Spinal cord (tissue), 10 donors: Measurements from ENCODE around the gene ITCH. TPM values are rescaled to one million over a fixed set of nuclear protein-coding genes. Genes with fewer than 3 reads are reported as not detected.
"Not testable (repeated sequence)": the region's sequence is repeated elsewhere in the genome, so short reads cannot be mapped to it uniquely, and the experiment has no call there.

Source experiments
- DNase-seq, 6 donors: peaks; one replicate each; pipeline versions ENCODE4 v3.0.0 to v3.0.0-alpha.2; 2013 to 2015; ENCODE audit warnings: low spot score in 6 of 6, low read depth in 4 of 6
- H3K27ac ChIP-seq: one replicate; pipeline ENCODE4 v1.5.1; 2013; ENCODE audit warnings: low read depth, low read length, control low read depth
- H3K27me3 ChIP-seq: one replicate; pipeline ENCODE4 v1.6.1; 2013; ENCODE audit warnings: low read length; ENCODE audit not compliant: control insufficient read depth, insufficient read depth
- H3K36me3 ChIP-seq: one replicate; pipeline ENCODE4 v1.6.1; 2013; ENCODE audit warnings: low read length; ENCODE audit not compliant: control insufficient read depth, insufficient read depth
- H3K4me1 ChIP-seq: one replicate; pipeline ENCODE4 v1.6.1; 2013; ENCODE audit warnings: low read length; ENCODE audit not compliant: control insufficient read depth, insufficient read depth
- H3K4me3 ChIP-seq: one replicate; pipeline ENCODE4 v1.5.1; 2013; ENCODE audit warnings: low read depth, low read length, control low read depth
- H3K9me3 ChIP-seq: one replicate; pipeline ENCODE4 v1.6.1; 2013; ENCODE audit warnings: low read length; ENCODE audit not compliant: control insufficient read depth, insufficient read depth
- WGBS: methylation state at CpG from one replicate; pipeline ENCODE4 v1.1.5; 2013; ENCODE audit warnings: missing lambda C conversion rate; ENCODE audit not compliant: insufficient coverage; 5-methylcytosine and 5-hydroxymethylcytosine counted together
- polyA plus RNA-seq, 2 donors: library from polyadenylated mRNA; unstranded; fragments of 120-200 nt; gene quantifications; one replicate each; pipeline ENCODE4 v1.2.1, GENCODE V29; 2013; ENCODE audit not compliant: insufficient read length in 2 of 2
- total RNA-seq, 2 donors: library from RNA; depleted of rRNA in 1 of 2; stranded (reverse); fragments of 120-200 nt in 1 of 2; fragments of >200 nt in 1 of 2; gene quantifications; one replicate each; pipeline versions ENCODE4 v1.2.3 to v1.2.4, GENCODE V29; 2013 to 2014
- donor health status: healthy.

Gene ITCH
- total and polyA plus RNA-seq, 4 donors = 25.3 to 88.5 (median 46.7) TPM

DNA sequence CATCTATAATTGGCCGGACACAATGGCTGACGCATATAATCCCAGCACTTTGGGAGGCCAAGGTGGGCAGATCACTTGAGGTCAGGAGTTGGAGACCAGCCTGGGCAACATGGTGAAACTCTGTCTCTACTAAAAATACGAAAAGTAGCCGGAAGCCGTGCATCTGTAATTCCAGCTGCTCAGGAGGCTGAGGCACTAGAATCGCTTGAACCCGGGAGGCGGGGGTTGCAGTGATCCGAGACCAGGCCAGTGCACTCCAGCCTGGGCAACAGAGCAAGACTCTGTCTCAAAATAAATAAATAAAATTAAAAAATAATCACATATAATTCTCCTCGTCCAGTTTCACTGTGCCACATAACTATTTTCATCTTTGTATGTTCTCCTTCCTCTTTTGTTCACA lies 156.8 kb downstream of the ITCH start:
- H3K4me3 ChIP-seq, H3K27ac ChIP-seq, H3K27me3 ChIP-seq, H3K9me3 ChIP-seq, DNase-seq: not testable (repeated sequence)
- WGBS = 91% methylated on average over 4 of the region's 10 CpGs
- peaks cover 16% of the 10 kb centered on the region for H3K36me3 ChIP-seq
- H3K4me1 ChIP-seq = peaks cover 30% of the 10 kb centered on the region

DNA sequence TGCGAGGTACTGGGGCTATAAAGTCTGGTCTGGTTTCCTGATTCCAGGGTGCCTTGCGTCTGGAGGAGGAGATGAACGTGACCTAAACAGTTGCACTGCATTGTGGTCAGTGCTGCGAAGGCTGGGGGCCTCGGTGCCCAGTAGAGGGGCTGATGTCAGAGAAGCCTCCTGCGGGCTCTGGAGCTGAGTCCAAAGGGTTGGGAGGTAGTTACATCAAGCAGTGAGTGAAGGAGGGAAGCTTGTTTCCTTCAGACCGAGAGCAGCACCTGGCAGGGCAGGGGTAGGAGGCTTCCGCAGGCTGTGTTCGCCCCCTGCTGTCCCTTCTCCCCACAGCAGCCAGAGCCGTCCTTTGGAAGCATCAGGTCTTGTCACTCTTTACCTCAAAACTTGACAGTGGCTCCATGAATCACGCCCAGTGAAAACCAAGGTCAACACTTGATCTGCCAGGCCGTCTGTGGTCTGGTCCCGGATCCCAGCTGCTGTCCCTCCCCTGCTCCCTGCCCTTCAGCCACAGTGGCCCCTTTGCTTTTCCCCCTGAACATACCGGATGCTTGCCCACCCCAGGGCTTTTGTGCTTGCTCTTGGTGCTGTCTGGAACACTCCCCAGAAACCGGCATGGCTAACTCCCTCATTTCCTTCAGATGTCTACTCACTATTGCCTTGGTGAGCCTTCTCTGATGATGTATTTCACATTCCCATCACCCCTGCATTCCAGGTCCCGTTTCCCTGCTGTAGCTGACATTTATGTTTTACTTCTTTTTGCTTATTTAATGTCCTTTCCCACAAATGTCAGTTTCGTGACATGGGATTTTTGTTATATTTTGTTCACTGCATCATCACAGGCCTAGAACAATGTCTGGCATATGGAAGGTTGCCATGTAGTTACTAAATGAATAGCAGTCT lies 160.1 kb downstream of the ITCH start:
- WGBS = 48% methylated on average over 14 of the region's 17 CpGs
- peak in 1 of 6 donors; percentile 27 for DNase-seq
- Histone ChIP-seq H3K4me3 (no peak overlapping the region), H3K9me3 (no peaks in the 10 kb centered on the region), H3K4me1 (peaks cover 31% of the 10 kb centered on the region), H3K27me3 (no peaks in the 10 kb centered on the region), H3K36me3 (peaks cover 41% of the 10 kb centered on the region), H3K27ac (peak overlapping the region; percentile 78)

GRCh38 chr20:34524426-34524825 lies 161.4 kb downstream of the ITCH start:
- Histone ChIP-seq H3K36me3 (peaks cover 53% of the 10 kb centered on the region), H3K27ac (peak overlapping the region; percentile 78), H3K9me3 (no peaks in the 10 kb centered on the region), H3K27me3 (no peaks in the 10 kb centered on the region), H3K4me1 (peaks cover 35% of the 10 kb centered on the region), H3K4me3 (no peak overlapping the region)
- WGBS = 91% methylated on average over 10 of the region's 11 CpGs
- DNase-seq = no peak

GRCh38 chr20:34525342-34525708 lies 162.3 kb downstream of the ITCH start:
- Histone ChIP-seq H3K4me1 (peaks cover 41% of the 10 kb centered on the region), H3K4me3 (no peak overlapping the region), H3K27ac (peak overlapping the region; percentile 91)

DNA sequence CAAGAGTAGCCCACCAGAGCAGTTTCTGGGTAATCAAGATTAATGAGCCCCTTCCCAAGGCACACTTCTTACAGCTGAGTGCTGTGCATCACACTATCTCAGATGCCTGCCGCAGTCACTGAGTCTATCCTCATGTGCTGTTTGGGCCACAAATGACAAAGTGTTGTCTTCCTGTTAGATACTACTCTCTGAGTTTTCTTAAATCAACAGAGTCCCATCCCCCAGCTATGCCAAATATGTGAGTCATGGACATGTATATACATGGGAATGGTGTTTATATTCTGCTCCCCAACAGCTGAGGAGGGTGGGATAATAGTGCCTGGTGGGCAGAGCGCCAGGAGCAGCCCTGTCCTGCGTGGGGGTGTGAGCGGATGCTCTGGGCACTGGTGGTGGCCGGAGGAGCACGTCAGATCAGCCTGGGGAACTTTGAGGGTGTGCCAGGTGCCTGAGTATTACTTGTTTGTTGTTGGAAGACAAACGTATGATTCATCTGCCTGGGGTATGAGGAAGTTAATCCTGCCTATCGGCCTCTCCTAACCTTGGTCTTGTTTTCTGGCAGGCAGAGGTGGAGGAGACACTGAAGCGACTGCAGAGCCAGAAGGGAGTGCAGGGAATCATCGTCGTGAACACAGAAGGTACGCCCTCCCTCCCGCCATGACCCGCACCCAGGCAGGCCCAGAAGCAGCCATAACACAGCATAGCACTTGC lies 162.8 kb downstream of the ITCH start:
- peaks cover 59% of the 10 kb centered on the region for H3K36me3 ChIP-seq
- H3K27ac ChIP-seq = peak overlapping the region; percentile 91
- 57% methylated on average over 11 of the region's 14 CpGs for WGBS
- no peaks in the 10 kb centered on the region for H3K27me3 ChIP-seq
- DNase-seq = peak in 1 of 6 donors; percentile 6
- no peaks in the 10 kb centered on the region for H3K9me3 ChIP-seq
- peaks cover 41% of the 10 kb centered on the region for H3K4me1 ChIP-seq
- no peak overlapping the region for H3K4me3 ChIP-seq

More at GRCh38 chr20:34525342-34525708, 162.3 kb downstream of the ITCH start:
- H3K27me3 ChIP-seq = no peaks in the 10 kb centered on the region
- no peaks in the 10 kb centered on the region for H3K9me3 ChIP-seq
- peaks cover 57% of the 10 kb centered on the region for H3K36me3 ChIP-seq
- 85% methylated on average over 6 of the region's 7 CpGs for WGBS
- no peak for DNase-seq

DNA sequence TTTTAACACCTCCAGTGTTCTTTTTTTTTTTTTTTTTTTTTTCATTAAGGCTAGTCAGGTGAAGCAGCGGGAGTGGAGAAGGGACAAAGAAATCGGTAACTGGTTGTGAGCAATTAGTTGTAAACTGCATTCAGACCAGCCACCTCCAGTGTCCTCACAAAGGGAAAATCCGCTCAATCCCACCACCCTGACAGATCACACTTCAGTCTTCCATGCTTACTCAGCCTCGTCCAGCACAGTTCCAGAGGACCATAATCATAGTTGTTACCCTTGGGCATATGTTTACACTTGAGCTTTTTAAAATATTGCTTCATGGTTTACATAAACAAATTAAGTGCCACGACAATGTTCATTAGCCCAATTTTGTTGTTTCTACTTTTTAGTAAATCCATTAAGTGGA lies 163.4 kb downstream of the ITCH start:
- Histone ChIP-seq H3K27ac (peak overlapping the region; percentile 91), H3K36me3 (peaks cover 61% of the 10 kb centered on the region), H3K4me1 (peaks cover 41% of the 10 kb centered on the region), H3K9me3 (no peaks in the 10 kb centered on the region), H3K4me3 (no peak overlapping the region), H3K27me3 (no peaks in the 10 kb centered on the region)
- 100% methylated on average over 1 of the region's 5 CpGs for WGBS
- DNase-seq = no peak

GRCh38 chr20:34527016-34527415 lies 163.9 kb downstream of the ITCH start:
- peaks cover 45% of the 10 kb centered on the region for H3K4me1 ChIP-seq
- WGBS = 99% methylated on average over 9 of the region's 10 CpGs

GRCh38 chr20:34528921-34529297 lies 165.8 kb downstream of the ITCH start:
- DNase-seq = no peak
- Histone ChIP-seq H3K27ac (no peak overlapping the region), H3K27me3 (no peaks in the 10 kb centered on the region), H3K4me3 (no peak overlapping the region), H3K36me3 (peaks cover 72% of the 10 kb centered on the region), H3K4me1 (peaks cover 39% of the 10 kb centered on the region), H3K9me3 (no peaks in the 10 kb centered on the region)
- 100% methylated on average over 2 of the region's 5 CpGs for WGBS

More at GRCh38 chr20:34527016-34527415, 163.9 kb downstream of the ITCH start:
- Histone ChIP-seq H3K27me3 (no peaks in the 10 kb centered on the region), H3K36me3 (peaks cover 61% of the 10 kb centered on the region), H3K27ac (no peak overlapping the region), H3K4me3 (no peak overlapping the region), H3K9me3 (no peaks in the 10 kb centered on the region)
- no peak for DNase-seq

DNA sequence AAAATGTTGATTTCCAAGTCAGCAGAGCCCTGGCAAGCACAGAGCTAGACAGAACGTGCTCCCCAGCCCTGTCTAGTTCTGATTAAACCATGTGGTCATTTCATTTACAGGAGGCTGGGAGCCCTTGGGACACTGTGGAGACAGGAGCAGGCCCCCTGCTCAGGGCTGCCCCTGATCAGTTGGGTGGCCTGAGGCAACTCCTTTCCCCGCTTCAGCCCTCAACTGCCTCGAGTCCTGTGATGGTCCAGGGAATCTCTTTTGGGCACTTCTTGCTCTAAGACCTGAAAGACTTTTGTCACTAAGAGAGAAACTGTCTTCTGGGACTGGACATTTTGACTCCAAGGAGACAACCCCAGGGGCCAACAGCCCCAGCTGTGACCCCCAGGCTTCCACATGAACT lies 166.7 kb downstream of the ITCH start:
- 90% methylated on average over 3 of the region's 3 CpGs for WGBS
- Histone ChIP-seq H3K4me1 (peaks cover 36% of the 10 kb centered on the region), H3K4me3 (no peak overlapping the region), H3K36me3 (peaks cover 81% of the 10 kb centered on the region), H3K9me3 (no peaks in the 10 kb centered on the region), H3K27ac (no peak overlapping the region), H3K27me3 (no peaks in the 10 kb centered on the region)
- DNase-seq = no peak
